Body of pancreas (tissue), 4 donors: ENCODE measurements around the gene GNAT3.

Experiments used
- POLR2A ChIP-seq, 3 donors: fragments of 450-650 bp; IDR thresholded peaks; one replicate each; pipeline ENCODE4 v1.6.1; 2016; ENCODE audit warnings: antibody characterized with exemption in 3 of 3, mild to moderate bottlenecking in 2 of 3
- TF ChIP-seq, protein P1 (sequence below), 7 experiments: fragments of 450-650 bp in 4 of 7; fragments of 200-600 bp in 3 of 7; sonication (generic) in 3 of 7; IDR thresholded peaks; one replicate each; pipeline ENCODE4 v1.5.1; 2016 to 2019; ENCODE audit warnings: antibody characterized with exemption in 7 of 7

DNA sequence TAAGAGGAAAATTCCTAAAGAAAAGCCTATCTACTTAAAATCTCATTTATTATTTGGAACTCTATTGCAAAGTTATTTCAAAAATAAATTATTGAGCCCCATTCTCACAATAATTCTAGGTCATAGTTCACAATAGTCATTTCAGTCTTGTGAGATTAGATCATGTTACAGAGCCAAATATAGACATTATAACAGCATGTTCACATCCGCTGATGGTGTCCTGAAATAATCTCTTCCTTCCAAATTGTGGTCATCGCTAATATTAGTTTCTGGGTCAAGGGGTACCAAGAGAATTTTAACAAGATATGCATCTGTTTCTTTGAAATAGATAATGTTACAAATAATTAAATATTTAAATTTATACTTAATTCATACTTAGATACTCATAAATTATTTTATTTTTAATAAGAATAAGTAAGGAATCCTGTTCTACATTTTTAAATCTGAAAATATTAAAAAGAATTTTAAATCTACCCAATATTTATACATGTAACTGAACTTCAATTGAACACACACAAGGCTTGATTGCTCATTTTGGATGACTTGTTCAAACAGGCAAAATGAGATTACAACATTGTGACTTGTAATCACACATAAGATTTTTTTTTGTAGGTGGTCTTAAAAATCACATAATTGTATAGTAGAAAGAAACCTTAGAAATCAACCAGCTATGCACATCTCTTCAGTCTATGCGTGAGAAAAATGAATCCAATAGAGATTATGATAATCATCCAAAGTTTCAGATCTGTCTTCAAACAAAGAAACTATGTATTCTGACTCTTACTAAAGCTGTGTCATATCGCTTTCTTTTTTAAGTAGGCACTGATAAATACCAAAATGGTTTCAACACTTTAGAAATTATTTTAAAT, 13.1 kb downstream of the GNAT3 start:
- TF ChIP-seq, protein P1, sequence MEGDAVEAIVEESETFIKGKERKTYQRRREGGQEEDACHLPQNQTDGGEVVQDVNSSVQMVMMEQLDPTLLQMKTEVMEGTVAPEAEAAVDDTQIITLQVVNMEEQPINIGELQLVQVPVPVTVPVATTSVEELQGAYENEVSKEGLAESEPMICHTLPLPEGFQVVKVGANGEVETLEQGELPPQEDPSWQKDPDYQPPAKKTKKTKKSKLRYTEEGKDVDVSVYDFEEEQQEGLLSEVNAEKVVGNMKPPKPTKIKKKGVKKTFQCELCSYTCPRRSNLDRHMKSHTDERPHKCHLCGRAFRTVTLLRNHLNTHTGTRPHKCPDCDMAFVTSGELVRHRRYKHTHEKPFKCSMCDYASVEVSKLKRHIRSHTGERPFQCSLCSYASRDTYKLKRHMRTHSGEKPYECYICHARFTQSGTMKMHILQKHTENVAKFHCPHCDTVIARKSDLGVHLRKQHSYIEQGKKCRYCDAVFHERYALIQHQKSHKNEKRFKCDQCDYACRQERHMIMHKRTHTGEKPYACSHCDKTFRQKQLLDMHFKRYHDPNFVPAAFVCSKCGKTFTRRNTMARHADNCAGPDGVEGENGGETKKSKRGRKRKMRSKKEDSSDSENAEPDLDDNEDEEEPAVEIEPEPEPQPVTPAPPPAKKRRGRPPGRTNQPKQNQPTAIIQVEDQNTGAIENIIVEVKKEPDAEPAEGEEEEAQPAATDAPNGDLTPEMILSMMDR (IDR thresholded peaks at IDR 0.05) = no peak
- no peak for TF ChIP-seq POLR2A (IDR thresholded peaks at IDR 0.05)
